SK-N-SH (cell line): ENCODE measurements around the gene SYNE1.

Experiments used
- EP300 ChIP-seq, 2 experiments: IDR thresholded peaks; 2 replicates each; pipeline versions ENCODE4 v1.4.0 to v1.6.1; 2012; ENCODE audit warnings: borderline replicate concordance in 1 of 2, low read depth in 1 of 2, low read length in 1 of 2
- EZH2phosphoT487 ChIP-seq: fragments of 200-600 bp; sonication (generic); IDR thresholded peaks from 2 replicates; pipeline ENCODE4 v1.6.1; 2017; ENCODE audit warnings: low read depth, mixed run types, mild to moderate bottlenecking, antibody characterized with exemption, moderate library complexity, borderline replicate concordance
- SMC3 ChIP-seq: IDR thresholded peaks from 2 replicates; pipeline ENCODE4 v1.6.1; 2012; ENCODE audit warnings: low read depth, low read length, improper control_type of control experiment
- TAF1 ChIP-seq: IDR thresholded peaks from 2 replicates; pipeline ENCODE4 v1.6.1; 2012; ENCODE audit warnings: low read depth, mild to moderate bottlenecking, low read length, moderate library complexity, borderline replicate concordance
- TCF12 ChIP-seq: IDR thresholded peaks from 2 replicates; pipeline ENCODE4 v1.4.0; 2012
- TF ChIP-seq, protein P1 (sequence below): fragments of 200-600 bp; sonication (generic); IDR thresholded peaks from 2 replicates; pipeline ENCODE4 v1.6.1; 2017; ENCODE audit warnings: antibody characterized with exemption, mild to moderate bottlenecking, moderate library complexity

DNA sequence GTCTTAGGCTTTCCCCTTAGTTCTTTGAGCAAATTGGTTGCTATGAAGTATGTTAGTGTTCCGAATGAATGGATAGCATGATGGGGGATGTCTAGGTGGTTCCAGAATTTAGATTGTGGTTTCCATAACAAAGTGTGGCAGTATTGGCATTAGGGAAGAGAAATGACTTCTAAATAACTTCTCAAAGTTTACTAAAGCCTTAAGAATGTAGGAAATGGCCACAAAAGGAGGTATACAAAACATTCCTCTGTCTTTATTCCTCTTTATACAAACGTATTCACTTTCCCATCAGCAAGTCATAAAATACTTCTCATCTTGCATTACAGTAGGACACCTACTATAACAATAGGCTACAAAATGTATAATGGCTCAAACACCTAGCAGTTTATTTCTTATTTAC lies 550.1 kb downstream of the SYNE1 start:
- TF ChIP-seq TCF12 (no peak), EZH2phosphoT487 (no peak), TAF1 (no peak), EP300 (IDR thresholded peaks at IDR 0.05; ENCODE audit: borderline replicate concordance in 1 of 2, low read depth in 1 of 2, low read length in 1 of 2) (no peak), SMC3 (no peak)
- TF ChIP-seq, protein P1, sequence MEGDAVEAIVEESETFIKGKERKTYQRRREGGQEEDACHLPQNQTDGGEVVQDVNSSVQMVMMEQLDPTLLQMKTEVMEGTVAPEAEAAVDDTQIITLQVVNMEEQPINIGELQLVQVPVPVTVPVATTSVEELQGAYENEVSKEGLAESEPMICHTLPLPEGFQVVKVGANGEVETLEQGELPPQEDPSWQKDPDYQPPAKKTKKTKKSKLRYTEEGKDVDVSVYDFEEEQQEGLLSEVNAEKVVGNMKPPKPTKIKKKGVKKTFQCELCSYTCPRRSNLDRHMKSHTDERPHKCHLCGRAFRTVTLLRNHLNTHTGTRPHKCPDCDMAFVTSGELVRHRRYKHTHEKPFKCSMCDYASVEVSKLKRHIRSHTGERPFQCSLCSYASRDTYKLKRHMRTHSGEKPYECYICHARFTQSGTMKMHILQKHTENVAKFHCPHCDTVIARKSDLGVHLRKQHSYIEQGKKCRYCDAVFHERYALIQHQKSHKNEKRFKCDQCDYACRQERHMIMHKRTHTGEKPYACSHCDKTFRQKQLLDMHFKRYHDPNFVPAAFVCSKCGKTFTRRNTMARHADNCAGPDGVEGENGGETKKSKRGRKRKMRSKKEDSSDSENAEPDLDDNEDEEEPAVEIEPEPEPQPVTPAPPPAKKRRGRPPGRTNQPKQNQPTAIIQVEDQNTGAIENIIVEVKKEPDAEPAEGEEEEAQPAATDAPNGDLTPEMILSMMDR: no peak
